Mesodermal cell (in vitro differentiated cells): Measurements from ENCODE around the gene LGR6.

ENCODE experiments used
- H3K27ac ChIP-seq: 2 replicates; pipeline ENCODE4 v1.7.0; 2013; ENCODE audit warnings: mild to moderate bottlenecking, low read depth, low read length, moderate library complexity; ENCODE audit not compliant: severe bottlenecking
- H3K36me3 ChIP-seq: 2 replicates; pipeline ENCODE4 v1.7.1; 2013; ENCODE audit warnings: mild to moderate bottlenecking, low read length, moderate library complexity; ENCODE audit not compliant: control insufficient read depth, insufficient read depth
- H3K4me1 ChIP-seq: one replicate; pipeline ENCODE4 v1.7.1; 2013; ENCODE audit warnings: mild to moderate bottlenecking, low read length; ENCODE audit not compliant: insufficient read depth, control insufficient read depth, poor library complexity, severe bottlenecking
- H3K4me3 ChIP-seq: 2 replicates; pipeline ENCODE4 v1.7.0; 2013; ENCODE audit warnings: low read length, control low read depth, mild to moderate bottlenecking; ENCODE audit not compliant: insufficient read depth, poor library complexity, severe bottlenecking; ENCODE audit errors: extremely low read depth
- H3K9me3 ChIP-seq: 2 replicates; pipeline ENCODE4 v1.7.1; 2013; ENCODE audit warnings: mild to moderate bottlenecking, low read length, moderate library complexity; ENCODE audit not compliant: control insufficient read depth
- WGBS, 2 experiments: methylation state at CpG; one replicate each; pipeline ENCODE4 v1.1.5; 2013; ENCODE audit warnings: missing lambda C conversion rate in 2 of 2; ENCODE audit not compliant: insufficient coverage in 2 of 2; 5-methylcytosine and 5-hydroxymethylcytosine counted together

Gene LGR6

GRCh38 chr1:202247837-202248795 lies 54.5 kb downstream of the LGR6 start:
- Histone ChIP-seq H3K9me3 (no peaks in the 10 kb centered on the region), H3K4me3 (no peak overlapping the region), H3K27ac (no peak overlapping the region), H3K36me3 (no peaks in the 10 kb centered on the region), H3K4me1 (no peaks in the 10 kb centered on the region)
- WGBS, 2 experiments = 67 to 75% methylated on average over 11 to 14 of the region's 20 CpGs

GRCh38 chr1:202248861-202249260 lies 55.3 kb downstream of the LGR6 start:
- WGBS, 2 experiments = 60 to 91% methylated on average over 1 to 5 of the region's 6 CpGs
- no peak overlapping the region for H3K4me3 ChIP-seq

GRCh38 chr1:202249436-202249835 lies 55.8 kb downstream of the LGR6 start:
- Histone ChIP-seq H3K4me3 (no peak overlapping the region), H3K4me1 (no peaks in the 10 kb centered on the region), H3K36me3 (no peaks in the 10 kb centered on the region), H3K27ac (no peak overlapping the region), H3K9me3 (no peaks in the 10 kb centered on the region)
- WGBS, 2 experiments = 97 to 99% methylated on average over 6 of the region's 6 CpGs

More at GRCh38 chr1:202248861-202249260, 55.3 kb downstream of the LGR6 start:
- H3K27ac ChIP-seq = no peak overlapping the region
- no peaks in the 10 kb centered on the region for H3K36me3 ChIP-seq
- H3K9me3 ChIP-seq = no peaks in the 10 kb centered on the region
- H3K4me1 ChIP-seq = no peaks in the 10 kb centered on the region

- H3K27ac ChIP-seq = no peak overlapping the region
- no peaks in the 10 kb centered on the region for H3K36me3 ChIP-seq
- H3K4me1 ChIP-seq = no peaks in the 10 kb centered on the region
- no peak overlapping the region for H3K4me3 ChIP-seq
- 83 to 92% methylated on average over 2 of the region's 2 CpGs for WGBS, 2 experiments
- H3K9me3 ChIP-seq = no peaks in the 10 kb centered on the region
Measured at GRCh38 chr1:202249846-202250245, 56.2 kb downstream of the LGR6 start.

GRCh38 chr1:202250982-202251381 lies 57.4 kb downstream of the LGR6 start:
- Histone ChIP-seq H3K9me3 (no peaks in the 10 kb centered on the region), H3K36me3 (no peaks in the 10 kb centered on the region), H3K4me3 (no peak overlapping the region), H3K27ac (no peak overlapping the region), H3K4me1 (no peaks in the 10 kb centered on the region)
- 88 to 94% methylated on average over 6 to 8 of the region's 10 CpGs for WGBS, 2 experiments

- Histone ChIP-seq H3K9me3 (no peaks in the 10 kb centered on the region), H3K36me3 (no peaks in the 10 kb centered on the region), H3K27ac (no peak overlapping the region), H3K4me1 (no peaks in the 10 kb centered on the region), H3K4me3 (no peak overlapping the region)
- 65 to 69% methylated on average over 2 to 5 of the region's 6 CpGs for WGBS, 2 experiments
Measured at GRCh38 chr1:202251424-202252256, 58.0 kb downstream of the LGR6 start.

GRCh38 chr1:202252271-202252670 lies 58.7 kb downstream of the LGR6 start:
- no peaks in the 10 kb centered on the region for H3K4me1 ChIP-seq
- no peak overlapping the region for H3K4me3 ChIP-seq
- no peaks in the 10 kb centered on the region for H3K9me3 ChIP-seq
- no peak overlapping the region for H3K27ac ChIP-seq
- WGBS, 2 experiments = 92 to 100% methylated on average over 1 of the region's 1 CpG
- no peaks in the 10 kb centered on the region for H3K36me3 ChIP-seq

- Histone ChIP-seq H3K4me3 (no peak overlapping the region), H3K4me1 (no peaks in the 10 kb centered on the region), H3K27ac (no peak overlapping the region), H3K9me3 (no peaks in the 10 kb centered on the region), H3K36me3 (no peaks in the 10 kb centered on the region)
- WGBS, 2 experiments = 84 to 92% methylated on average over 7 to 8 of the region's 8 CpGs
Measured at GRCh38 chr1:202254454-202255252, 61.1 kb downstream of the LGR6 start.

- no peaks in the 10 kb centered on the region for H3K36me3 ChIP-seq
- no peaks in the 10 kb centered on the region for H3K9me3 ChIP-seq
- no peaks in the 10 kb centered on the region for H3K4me1 ChIP-seq
- no peak overlapping the region for H3K4me3 ChIP-seq
- H3K27ac ChIP-seq = no peak overlapping the region
- 72 to 84% methylated on average over 5 of the region's 7 CpGs for WGBS, 2 experiments
Measured at GRCh38 chr1:202255343-202255742, 61.7 kb downstream of the LGR6 start.

GRCh38 chr1:202259705-202260104 lies 66.1 kb downstream of the LGR6 start:
- 79 to 93% methylated on average over 5 to 7 of the region's 7 CpGs for WGBS, 2 experiments
- H3K36me3 ChIP-seq = no peaks in the 10 kb centered on the region
- H3K27ac ChIP-seq = no peak overlapping the region
- no peaks in the 10 kb centered on the region for H3K9me3 ChIP-seq
- H3K4me1 ChIP-seq = no peaks in the 10 kb centered on the region
- H3K4me3 ChIP-seq = no peak overlapping the region
